Natural killer cell (primary cell): ENCODE results near the gene IFNL2. TPM values are rescaled to one million over a fixed set of nuclear protein-coding genes. Genes with fewer than 3 reads are reported as not detected.

ENCODE experiments used
- ATAC-seq, 3 donors: fragments of 150-1000 bp in 2 of 3; fragments of 200-7000 bp in 1 of 3; cut with Tn5 transposase; 1 replicate in 1 of 3; 2 replicates in 2 of 3; pipeline ENCODE4 v1.10.0; 2021; ENCODE audit warnings: mild to moderate bottlenecking in 2 of 3, moderate library complexity in 2 of 3
- DNase-seq, 2 donors: peaks; one replicate each; pipeline versions ENCODE4 v3.0.0 to v3.0.0-alpha.2; 2013 to 2021; ENCODE audit warnings: mixed read lengths in 1 of 2
- H3K27ac ChIP-seq: one replicate; pipeline ENCODE4 v1.5.1; 2013; ENCODE audit warnings: mild to moderate bottlenecking, low read length
- H3K27me3 ChIP-seq: one replicate; pipeline ENCODE4 v1.6.1; 2013; ENCODE audit warnings: low read length; ENCODE audit not compliant: control insufficient read depth, insufficient read depth
- H3K36me3 ChIP-seq: one replicate; pipeline ENCODE4 v1.6.1; 2013; ENCODE audit warnings: low read length; ENCODE audit not compliant: control insufficient read depth, insufficient read depth
- H3K4me1 ChIP-seq: one replicate; pipeline ENCODE4 v1.6.1; 2013; ENCODE audit warnings: low read length; ENCODE audit not compliant: control insufficient read depth, insufficient read depth
- H3K4me3 ChIP-seq: one replicate; pipeline ENCODE4 v1.5.1; 2013; ENCODE audit warnings: low read length
- H3K9me3 ChIP-seq: one replicate; pipeline ENCODE4 v1.6.1; 2013; ENCODE audit warnings: low read length; ENCODE audit not compliant: control insufficient read depth, insufficient read depth
- H3K27ac Mint-ChIP-seq, 2 donors: one replicate each; pipeline ENCODE4 v1.8.0; 2022; ENCODE audit warnings: mild to moderate bottlenecking in 2 of 2, mixed read lengths in 2 of 2, moderate library complexity in 1 of 2
- H3K27me3 Mint-ChIP-seq, 2 donors: one replicate each; pipeline ENCODE4 v1.8.0; 2022; ENCODE audit warnings: low read depth in 2 of 2, mixed read lengths in 2 of 2
- H3K36me3 Mint-ChIP-seq: one replicate; pipeline ENCODE4 v1.8.0; 2022; ENCODE audit warnings: mixed read lengths
- H3K4me1 Mint-ChIP-seq, 2 donors: one replicate each; pipeline ENCODE4 v1.8.0; 2022; ENCODE audit warnings: mixed read lengths in 2 of 2
- H3K4me3 Mint-ChIP-seq: one replicate; pipeline ENCODE4 v1.8.0; 2022; ENCODE audit warnings: mild to moderate bottlenecking, moderate library complexity, mixed read lengths
- H3K9me3 Mint-ChIP-seq, 2 donors: one replicate each; pipeline ENCODE4 v1.8.0; 2022; ENCODE audit warnings: mixed read lengths in 2 of 2
- WGBS: methylation state at CpG from one replicate; pipeline ENCODE4 v1.1.7; 2013; ENCODE audit warnings: missing lambda C conversion rate; ENCODE audit not compliant: insufficient coverage; 5-methylcytosine and 5-hydroxymethylcytosine counted together
- intact Hi-C: fragments of 100-400 bp; cut with micrococcal nuclease; formaldehyde crosslinking; loops from one replicate; pipeline ENCODE4 v1.14.2; 2022
- total RNA-seq, 4 donors: library from RNA; stranded (reverse); fragments of 120-200 nt in 1 of 4; gene quantifications; one replicate each; pipeline versions ENCODE4 v1.2.3 to v1.2.4, GENCODE V29; 2013 to 2022
- TF ChIP-seq, protein P1 (sequence below): fragments of 200-600 bp; IDR thresholded peaks from one replicate; pipeline ENCODE4 v1.8.0; 2022; ENCODE audit warnings: antibody characterized with exemption

The IFNL2 gene
- total RNA-seq, 3 donors from 2014 or later (not counting 1 experiment from before 2014, with no cell fraction given), result not detected

DNA sequence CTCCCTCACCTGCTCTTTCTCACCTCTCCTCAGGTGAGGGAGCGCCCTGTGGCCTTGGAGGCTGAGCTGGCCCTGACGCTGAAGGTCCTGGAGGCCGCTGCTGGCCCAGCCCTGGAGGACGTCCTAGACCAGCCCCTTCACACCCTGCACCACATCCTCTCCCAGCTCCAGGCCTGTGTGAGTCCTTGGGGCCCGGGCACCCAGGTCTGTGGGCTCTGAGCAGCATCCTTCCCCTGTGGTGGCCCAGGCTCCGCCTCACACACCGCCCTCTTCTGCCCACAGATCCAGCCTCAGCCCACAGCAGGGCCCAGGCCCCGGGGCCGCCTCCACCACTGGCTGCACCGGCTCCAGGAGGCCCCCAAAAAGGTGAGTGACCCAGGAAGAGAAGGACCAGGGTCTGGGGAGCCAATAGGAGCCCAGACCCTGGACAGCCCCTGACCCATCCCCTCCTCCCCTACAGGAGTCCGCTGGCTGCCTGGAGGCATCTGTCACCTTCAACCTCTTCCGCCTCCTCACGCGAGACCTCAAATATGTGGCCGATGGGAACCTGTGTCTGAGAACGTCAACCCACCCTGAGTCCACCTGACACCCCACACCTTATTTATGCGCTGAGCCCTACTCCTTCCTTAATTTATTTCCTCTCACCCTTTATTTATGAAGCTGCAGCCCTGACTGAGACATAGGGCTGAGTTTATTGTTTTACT lies 29.9 kb downstream of the IFNL2 start:
- no peaks in the 10 kb centered on the region for H3K27me3 ChIP-seq
- Mint-ChIP-seq H3K4me1 (peaks cover 39 to 47% of the 10 kb centered on the region in 2 donors), H3K27ac (peak overlapping the region; percentile 80 to 81), H3K27me3 (no peaks in the 10 kb centered on the region), H3K36me3 (no peaks in the 10 kb centered on the region), H3K9me3 (no peaks in the 10 kb centered on the region), H3K4me3 (peak overlapping the region; percentile 86)
- H3K4me3 ChIP-seq, result peak overlapping the region; percentile 41
- ATAC-seq (peak; percentile 83 to 93 (median 91)), DNase-seq (peak; percentile 80 to 81)
- 15% methylated on average over 17 of the region's 17 CpGs for WGBS
- H3K36me3 ChIP-seq, result no peaks in the 10 kb centered on the region
- peak overlapping the region; percentile 66 for H3K27ac ChIP-seq
- H3K4me1 ChIP-seq, result peaks cover 44% of the 10 kb centered on the region
- H3K9me3 ChIP-seq, result no peaks in the 10 kb centered on the region
- intact Hi-C loops, result loop anchor here (5.0 kb wide), 1 partner anchor 44 kb away; the partner anchor contains the start of gene SAMD4B
- TF ChIP-seq, protein P1, sequence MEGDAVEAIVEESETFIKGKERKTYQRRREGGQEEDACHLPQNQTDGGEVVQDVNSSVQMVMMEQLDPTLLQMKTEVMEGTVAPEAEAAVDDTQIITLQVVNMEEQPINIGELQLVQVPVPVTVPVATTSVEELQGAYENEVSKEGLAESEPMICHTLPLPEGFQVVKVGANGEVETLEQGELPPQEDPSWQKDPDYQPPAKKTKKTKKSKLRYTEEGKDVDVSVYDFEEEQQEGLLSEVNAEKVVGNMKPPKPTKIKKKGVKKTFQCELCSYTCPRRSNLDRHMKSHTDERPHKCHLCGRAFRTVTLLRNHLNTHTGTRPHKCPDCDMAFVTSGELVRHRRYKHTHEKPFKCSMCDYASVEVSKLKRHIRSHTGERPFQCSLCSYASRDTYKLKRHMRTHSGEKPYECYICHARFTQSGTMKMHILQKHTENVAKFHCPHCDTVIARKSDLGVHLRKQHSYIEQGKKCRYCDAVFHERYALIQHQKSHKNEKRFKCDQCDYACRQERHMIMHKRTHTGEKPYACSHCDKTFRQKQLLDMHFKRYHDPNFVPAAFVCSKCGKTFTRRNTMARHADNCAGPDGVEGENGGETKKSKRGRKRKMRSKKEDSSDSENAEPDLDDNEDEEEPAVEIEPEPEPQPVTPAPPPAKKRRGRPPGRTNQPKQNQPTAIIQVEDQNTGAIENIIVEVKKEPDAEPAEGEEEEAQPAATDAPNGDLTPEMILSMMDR, result no peak

DNA sequence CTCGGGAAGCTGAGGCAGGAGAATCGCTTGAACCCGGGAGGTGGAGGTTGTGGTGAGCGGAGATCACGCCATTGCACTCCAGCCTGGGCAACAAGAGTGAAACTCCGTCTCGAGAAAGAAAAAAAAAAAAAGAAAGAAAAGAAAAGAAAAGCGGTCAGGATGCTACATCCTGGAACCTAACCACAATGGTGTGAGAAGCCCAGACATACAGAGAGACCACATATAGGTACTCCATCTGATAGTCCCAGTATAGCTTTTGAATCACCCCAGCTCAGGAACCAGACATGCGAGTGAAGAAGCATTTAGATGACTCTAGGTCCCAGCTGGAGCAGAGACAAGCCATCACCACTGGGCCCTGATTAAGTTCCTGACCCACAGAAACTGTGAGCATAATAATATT lies 31.2 kb downstream of the IFNL2 start:
- no peaks in the 10 kb centered on the region for H3K36me3 ChIP-seq
- DNase-seq, result peak in 1 of 2 donors; percentile 70
- Mint-ChIP-seq H3K36me3 (no peaks in the 10 kb centered on the region), H3K9me3 (no peaks in the 10 kb centered on the region), H3K4me3 (peak overlapping the region; percentile 86), H3K27ac (peak overlapping the region; percentile 80 to 81), H3K27me3 (no peaks in the 10 kb centered on the region), H3K4me1 (peaks cover 39 to 47% of the 10 kb centered on the region in 2 donors)
- no peaks in the 10 kb centered on the region for H3K9me3 ChIP-seq
- 28% methylated on average over 8 of the region's 9 CpGs for WGBS
- H3K4me3 ChIP-seq, result no peak overlapping the region
- peak; percentile 14 to 27 (median 25) for ATAC-seq
- TF ChIP-seq, protein P1, result no peak
- intact Hi-C loops, result loop anchor here (5.0 kb wide), 1 partner anchor 43 kb away; the partner anchor contains the start of gene SAMD4B
- H3K4me1 ChIP-seq, result peaks cover 44% of the 10 kb centered on the region
- H3K27ac ChIP-seq, result peak overlapping the region; percentile 66
- no peaks in the 10 kb centered on the region for H3K27me3 ChIP-seq

DNA sequence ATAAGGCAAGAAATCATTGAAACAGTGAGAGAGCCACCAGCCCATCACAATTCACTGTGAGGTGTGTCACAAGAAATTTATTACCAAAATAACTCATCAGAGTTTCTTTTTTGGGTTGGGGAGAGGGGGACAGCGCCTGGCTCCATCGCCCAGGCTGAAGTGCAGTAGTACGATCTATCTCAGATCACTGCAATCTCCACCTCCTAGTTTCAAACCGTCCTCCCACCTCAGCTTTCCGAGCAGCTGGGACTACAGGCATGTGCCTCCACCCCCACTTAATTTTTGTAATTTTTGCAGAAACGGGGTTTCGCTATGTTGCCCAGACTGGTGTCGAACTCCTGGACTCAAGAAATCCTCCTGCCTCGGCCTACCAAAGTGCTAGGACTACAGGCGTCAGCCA lies 31.6 kb downstream of the IFNL2 start:
- Mint-ChIP-seq H3K9me3 (no peaks in the 10 kb centered on the region), H3K27me3 (no peaks in the 10 kb centered on the region), H3K27ac (peak overlapping the region; percentile 80 to 81), H3K36me3 (no peaks in the 10 kb centered on the region), H3K4me1 (peaks cover 39 to 47% of the 10 kb centered on the region in 2 donors), H3K4me3 (peak overlapping the region; percentile 52)
- H3K27me3 ChIP-seq, result no peaks in the 10 kb centered on the region
- H3K36me3 ChIP-seq, result no peaks in the 10 kb centered on the region
- DNase-seq (no peak), ATAC-seq (no peak)
- H3K4me3 ChIP-seq, result no peak overlapping the region
- intact Hi-C loops, result loop anchor here (5.0 kb wide), 1 partner anchor 42 kb away; the partner anchor contains the start of gene SAMD4B
- H3K4me1 ChIP-seq, result peaks cover 44% of the 10 kb centered on the region
- TF ChIP-seq, protein P1, result no peak
- H3K27ac ChIP-seq, result peak overlapping the region; percentile 66
- 95% methylated on average over 8 of the region's 10 CpGs for WGBS
- H3K9me3 ChIP-seq, result no peaks in the 10 kb centered on the region
